Measurements from ENCODE around the gene HSCB.
A peak's percentile ranks its signal among the peaks of the same experiment; 100 is the strongest.

HSCB gene

GRCh38 chr22:28771195-28771791 lies 29.5 kb downstream of the HSCB start:
- DNase-seq (ENCODE audit: low spot score), result no peak
- in situ Hi-C loops (cut with MboI; ENCODE audit: low sequenced_read_pairs, unreplicated experiment), result no loop called here
- no peak for TF ChIP-seq CTCF (IDR thresholded peaks at IDR 0.05; ENCODE audit: borderline replicate concordance, control extremely low read depth, extremely low read depth, insufficient read depth, missing control alignments)

- in situ Hi-C loops (cut with MboI; ENCODE audit: low sequenced_read_pairs, unreplicated experiment), result no loop called here
- peak; percentile 95 for DNase-seq (ENCODE audit: low spot score)
- TF ChIP-seq CTCF (IDR thresholded peaks at IDR 0.05; ENCODE audit: borderline replicate concordance, control extremely low read depth, extremely low read depth, insufficient read depth, missing control alignments), result no peak
These were observed 31.0 kb downstream of the HSCB start, which contains the start of gene CCDC117 for GRCh38 chr22:28772633-28773460. CCDC117 (plus strand) TSS chr22:28772695; CDS start chr22:28772850, 155 bp downstream.

- in situ Hi-C loops (cut with MboI; ENCODE audit: low sequenced_read_pairs, unreplicated experiment), result no loop called here
- DNase-seq (ENCODE audit: low spot score), result peak; percentile 61
- TF ChIP-seq CTCF (IDR thresholded peaks at IDR 0.05; ENCODE audit: borderline replicate concordance, control extremely low read depth, extremely low read depth, insufficient read depth, missing control alignments), result no peak
These were observed 31.6 kb downstream of the HSCB start for GRCh38 chr22:28773461-28773867.

GRCh38 chr22:28774378-28774777 lies 32.5 kb downstream of the HSCB start:
- in situ Hi-C loops (cut with MboI; ENCODE audit: low sequenced_read_pairs, unreplicated experiment), result no loop called here
- no peak for DNase-seq (ENCODE audit: low spot score)
- TF ChIP-seq CTCF (IDR thresholded peaks at IDR 0.05; ENCODE audit: borderline replicate concordance, control extremely low read depth, extremely low read depth, insufficient read depth, missing control alignments), result no peak

- in situ Hi-C loops (cut with MboI; ENCODE audit: low sequenced_read_pairs, unreplicated experiment), result no loop called here
- no peak for TF ChIP-seq CTCF (IDR thresholded peaks at IDR 0.05; ENCODE audit: borderline replicate concordance, control extremely low read depth, extremely low read depth, insufficient read depth, missing control alignments)
- no peak for DNase-seq (ENCODE audit: low spot score)
These were observed 38.0 kb downstream of the HSCB start for GRCh38 chr22:28779833-28780232.

GRCh38 chr22:28780296-28780695 lies 38.5 kb downstream of the HSCB start:
- no peak for DNase-seq (ENCODE audit: low spot score)
- in situ Hi-C loops (cut with MboI; ENCODE audit: low sequenced_read_pairs, unreplicated experiment), result no loop called here
- no peak for TF ChIP-seq CTCF (IDR thresholded peaks at IDR 0.05; ENCODE audit: borderline replicate concordance, control extremely low read depth, extremely low read depth, insufficient read depth, missing control alignments)

Data from GM13976 (cell line).